BE2C (cell line): ENCODE results near the gene LDB3.

Source experiments
- DNase-seq: peaks from one replicate; pipeline ENCODE4 v3.0.0-alpha.2; 2020
- H3K27me3 ChIP-seq: fragments of 250-450 bp; sonication (Bioruptor Pico); 2 replicates; pipeline ENCODE4 v1.5.1; 2020; ENCODE audit warnings: mild to moderate bottlenecking
- H3K36me3 ChIP-seq: fragments of 250-450 bp; sonication (Bioruptor Pico); 2 replicates; pipeline ENCODE4 v1.5.1; 2020; ENCODE audit warnings: mild to moderate bottlenecking
- H3K4me1 ChIP-seq: fragments of 250-450 bp; sonication (Bioruptor Pico); 2 replicates; pipeline ENCODE4 v1.5.1; 2020
- H3K4me3 ChIP-seq: 2 replicates; pipeline ENCODE4 v1.5.1; 2011; ENCODE audit warnings: low read depth, low read length
- H3K9me3 ChIP-seq: fragments of 250-450 bp; sonication (Bioruptor Pico); 2 replicates; pipeline ENCODE4 v1.5.1; 2020
- TF ChIP-seq, protein P1 (sequence below): IDR thresholded peaks from 2 replicates; pipeline ENCODE4 v1.5.1; 2012; ENCODE audit warnings: mild to moderate bottlenecking, low read depth, low read length

The LDB3 gene

DNA sequence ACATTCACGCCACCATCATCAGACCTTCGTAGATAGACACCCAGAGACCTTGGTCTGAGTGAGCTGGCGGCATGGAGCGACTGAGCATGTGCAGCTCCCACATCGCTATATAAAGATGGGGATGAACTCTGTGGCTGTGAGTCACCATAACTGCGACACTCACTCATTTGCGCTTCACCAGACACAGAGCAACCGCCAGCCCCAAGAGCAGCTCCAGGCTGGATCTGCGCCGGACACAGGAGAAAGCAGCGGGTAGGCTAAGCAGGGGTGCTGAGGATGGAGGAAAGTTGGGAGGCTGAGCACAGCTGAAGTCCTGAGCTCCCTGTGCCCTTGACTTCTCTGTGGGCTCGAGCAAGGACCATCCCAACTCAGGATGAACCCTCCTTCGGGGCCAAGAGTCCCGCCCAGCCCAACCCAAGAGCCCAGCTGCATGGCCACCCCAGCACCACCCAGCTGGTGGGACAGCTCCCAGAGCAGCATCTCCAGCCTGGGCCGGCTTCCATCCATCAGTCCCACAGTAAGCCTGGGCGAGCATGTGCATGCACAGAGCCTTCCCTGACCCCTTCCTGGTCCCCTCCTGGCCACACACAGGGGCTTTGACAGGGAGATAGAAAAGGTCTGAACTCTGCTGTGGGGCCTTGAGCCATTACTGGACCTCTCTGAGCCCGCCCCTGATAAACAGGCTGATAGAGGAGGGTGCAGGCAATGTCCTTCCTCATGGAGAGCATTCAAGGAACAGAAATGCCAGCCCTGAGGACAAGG is 13.7 kb upstream of the LDB3 start, which contains the start of gene OPN4:
Gene OPN4 (plus strand): TSS at position 137 of the 762 bp plus-strand sequence. CDS start 237 bp downstream, at position 374.
- Histone ChIP-seq H3K4me3 (no peak within 1 kb of the TSS), H3K4me1 (peaks cover 4% of the 10 kb centered on the region), H3K9me3 (no peaks in the 10 kb centered on the region), H3K27me3 (no peaks in the 10 kb centered on the region), H3K36me3 (no peaks in the 10 kb centered on the region)
- DNase-seq, result peak; percentile 60
- TF ChIP-seq, protein P1, sequence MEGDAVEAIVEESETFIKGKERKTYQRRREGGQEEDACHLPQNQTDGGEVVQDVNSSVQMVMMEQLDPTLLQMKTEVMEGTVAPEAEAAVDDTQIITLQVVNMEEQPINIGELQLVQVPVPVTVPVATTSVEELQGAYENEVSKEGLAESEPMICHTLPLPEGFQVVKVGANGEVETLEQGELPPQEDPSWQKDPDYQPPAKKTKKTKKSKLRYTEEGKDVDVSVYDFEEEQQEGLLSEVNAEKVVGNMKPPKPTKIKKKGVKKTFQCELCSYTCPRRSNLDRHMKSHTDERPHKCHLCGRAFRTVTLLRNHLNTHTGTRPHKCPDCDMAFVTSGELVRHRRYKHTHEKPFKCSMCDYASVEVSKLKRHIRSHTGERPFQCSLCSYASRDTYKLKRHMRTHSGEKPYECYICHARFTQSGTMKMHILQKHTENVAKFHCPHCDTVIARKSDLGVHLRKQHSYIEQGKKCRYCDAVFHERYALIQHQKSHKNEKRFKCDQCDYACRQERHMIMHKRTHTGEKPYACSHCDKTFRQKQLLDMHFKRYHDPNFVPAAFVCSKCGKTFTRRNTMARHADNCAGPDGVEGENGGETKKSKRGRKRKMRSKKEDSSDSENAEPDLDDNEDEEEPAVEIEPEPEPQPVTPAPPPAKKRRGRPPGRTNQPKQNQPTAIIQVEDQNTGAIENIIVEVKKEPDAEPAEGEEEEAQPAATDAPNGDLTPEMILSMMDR, result no peak

GRCh38 chr10:86655173-86655540 is 13.2 kb upstream of the LDB3 start:
- no peak for DNase-seq
- Histone ChIP-seq H3K4me3 (no peak overlapping the region), H3K36me3 (no peaks in the 10 kb centered on the region), H3K27me3 (no peaks in the 10 kb centered on the region), H3K9me3 (no peaks in the 10 kb centered on the region), H3K4me1 (peaks cover 4% of the 10 kb centered on the region)
- TF ChIP-seq, protein P1, result no peak

DNA sequence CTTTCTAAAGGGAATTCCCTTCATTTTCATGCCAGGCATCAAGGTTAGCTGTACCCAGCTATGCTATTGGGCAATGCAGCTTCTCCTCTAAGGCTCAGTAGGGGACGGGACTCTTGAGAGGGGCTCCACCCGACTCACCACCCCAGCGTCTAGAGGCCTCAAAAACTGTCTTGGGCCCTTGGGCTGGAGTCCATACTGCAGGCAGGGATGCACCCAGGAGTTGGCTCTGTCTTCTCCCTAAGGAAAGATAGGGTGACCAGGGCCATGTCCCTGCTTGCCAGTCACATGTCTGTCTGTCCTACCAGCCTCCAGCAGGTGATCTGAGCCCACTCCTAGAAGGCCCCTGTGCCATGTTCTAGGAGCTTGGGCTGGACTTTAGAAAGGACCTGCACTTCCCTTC is 12.7 kb upstream of the LDB3 start:
- TF ChIP-seq, protein P1, result no peak

GRCh38 chr10:86657011-86657395 is 11.3 kb upstream of the LDB3 start:
- TF ChIP-seq, protein P1, result no peak
- Histone ChIP-seq H3K4me1 (peaks cover 11% of the 10 kb centered on the region), H3K4me3 (no peak overlapping the region), H3K9me3 (no peaks in the 10 kb centered on the region), H3K27me3 (no peaks in the 10 kb centered on the region), H3K36me3 (no peaks in the 10 kb centered on the region)
- peak; percentile 2 for DNase-seq

More for the DNA sequence above, 12.7 kb upstream of the LDB3 start:
- Histone ChIP-seq H3K9me3 (no peaks in the 10 kb centered on the region), H3K27me3 (no peaks in the 10 kb centered on the region), H3K36me3 (no peaks in the 10 kb centered on the region), H3K4me1 (peaks cover 4% of the 10 kb centered on the region), H3K4me3 (no peak overlapping the region)
- no peak for DNase-seq

- H3K27me3 ChIP-seq, result no peaks in the 10 kb centered on the region
- peaks cover 16% of the 10 kb centered on the region for H3K4me1 ChIP-seq
- TF ChIP-seq, protein P1, result no peak
- no peaks in the 10 kb centered on the region for H3K36me3 ChIP-seq
- H3K9me3 ChIP-seq, result no peaks in the 10 kb centered on the region
- DNase-seq, result no peak
- H3K4me3 ChIP-seq, result no peak overlapping the region
These were observed 10.8 kb upstream of the LDB3 start for GRCh38 chr10:86657396-86658011.

DNA sequence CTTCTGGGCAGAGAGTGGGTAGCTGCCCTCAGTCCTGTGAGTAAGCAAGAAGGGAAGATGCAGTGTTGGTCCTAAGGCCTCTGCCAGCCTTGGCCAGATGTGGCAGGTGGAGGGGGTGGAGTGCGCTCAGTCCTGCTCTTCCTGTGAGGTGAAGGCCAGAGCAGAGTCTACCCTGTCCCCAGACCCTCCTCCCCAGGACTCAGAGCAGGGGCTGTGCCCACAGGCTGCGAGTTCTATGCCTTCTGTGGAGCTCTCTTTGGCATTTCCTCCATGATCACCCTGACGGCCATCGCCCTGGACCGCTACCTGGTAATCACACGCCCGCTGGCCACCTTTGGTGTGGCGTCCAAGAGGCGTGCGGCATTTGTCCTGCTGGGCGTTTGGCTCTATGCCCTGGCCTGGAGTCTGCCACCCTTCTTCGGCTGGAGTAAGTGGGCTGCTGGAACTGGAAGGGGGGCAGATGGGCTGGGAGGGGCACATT is 10.0 kb upstream of the LDB3 start:
- no peak for DNase-seq
- Histone ChIP-seq H3K9me3 (no peaks in the 10 kb centered on the region), H3K4me1 (peaks cover 18% of the 10 kb centered on the region), H3K27me3 (no peaks in the 10 kb centered on the region), H3K36me3 (no peaks in the 10 kb centered on the region), H3K4me3 (no peak overlapping the region)
- TF ChIP-seq, protein P1, result no peak
